Testis (tissue), 2 donors: ENCODE data around the gene ASB13.

Experiments
- POLR2A ChIP-seq: fragments of 450-650 bp; IDR thresholded peaks from one replicate; pipeline ENCODE4 v1.6.1; 2017; ENCODE audit warnings: antibody characterized with exemption, mild to moderate bottlenecking, moderate library complexity
- TF ChIP-seq, protein P1 (sequence below), 3 experiments: fragments of 450-650 bp in 2 of 3; fragments of 200-600 bp in 1 of 3; sonication (generic) in 1 of 3; IDR thresholded peaks; one replicate each; pipeline ENCODE4 v1.5.1; 2016 to 2019; ENCODE audit warnings: antibody characterized with exemption in 3 of 3, mild to moderate bottlenecking in 2 of 3, moderate library complexity in 1 of 3

- TF ChIP-seq, protein P1, sequence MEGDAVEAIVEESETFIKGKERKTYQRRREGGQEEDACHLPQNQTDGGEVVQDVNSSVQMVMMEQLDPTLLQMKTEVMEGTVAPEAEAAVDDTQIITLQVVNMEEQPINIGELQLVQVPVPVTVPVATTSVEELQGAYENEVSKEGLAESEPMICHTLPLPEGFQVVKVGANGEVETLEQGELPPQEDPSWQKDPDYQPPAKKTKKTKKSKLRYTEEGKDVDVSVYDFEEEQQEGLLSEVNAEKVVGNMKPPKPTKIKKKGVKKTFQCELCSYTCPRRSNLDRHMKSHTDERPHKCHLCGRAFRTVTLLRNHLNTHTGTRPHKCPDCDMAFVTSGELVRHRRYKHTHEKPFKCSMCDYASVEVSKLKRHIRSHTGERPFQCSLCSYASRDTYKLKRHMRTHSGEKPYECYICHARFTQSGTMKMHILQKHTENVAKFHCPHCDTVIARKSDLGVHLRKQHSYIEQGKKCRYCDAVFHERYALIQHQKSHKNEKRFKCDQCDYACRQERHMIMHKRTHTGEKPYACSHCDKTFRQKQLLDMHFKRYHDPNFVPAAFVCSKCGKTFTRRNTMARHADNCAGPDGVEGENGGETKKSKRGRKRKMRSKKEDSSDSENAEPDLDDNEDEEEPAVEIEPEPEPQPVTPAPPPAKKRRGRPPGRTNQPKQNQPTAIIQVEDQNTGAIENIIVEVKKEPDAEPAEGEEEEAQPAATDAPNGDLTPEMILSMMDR (IDR thresholded peaks at IDR 0.05): no peak
- TF ChIP-seq POLR2A: no peak
Measured at GRCh38 chr10:5711642-5712041, 45.2 kb upstream of the ASB13 start.
